OCI-M2 (cell line): ENCODE measurements around the gene ADGRD1.

Experiments
- DNase-seq: peaks from one replicate; lab custom pipeline; 2025; ENCODE audit not compliant: unreplicated experiment; lab: John Stamatoyannopoulos, UW

Gene ADGRD1

DNA sequence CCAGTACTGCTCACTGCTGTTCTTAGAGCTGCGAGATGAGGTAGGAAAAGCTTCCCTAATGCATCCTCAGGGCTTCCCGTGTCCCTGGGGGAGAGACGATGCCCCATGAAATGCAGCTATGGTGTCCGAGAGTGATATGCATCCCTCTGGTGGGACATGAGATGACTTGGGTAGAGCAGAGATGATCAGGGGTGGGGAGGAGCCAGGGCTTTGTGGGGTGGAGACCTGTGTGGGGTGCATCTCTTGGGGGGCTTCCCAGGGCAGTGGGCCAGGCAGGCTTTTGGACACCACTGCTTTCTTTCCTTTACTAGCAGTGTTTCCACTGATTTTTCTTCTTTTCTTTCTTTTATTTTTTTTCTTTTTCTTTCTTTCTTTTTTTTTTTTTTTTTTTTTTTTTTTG lies 147.3 kb downstream of the ADGRD1 start:
- DNase-seq = no peak

DNA sequence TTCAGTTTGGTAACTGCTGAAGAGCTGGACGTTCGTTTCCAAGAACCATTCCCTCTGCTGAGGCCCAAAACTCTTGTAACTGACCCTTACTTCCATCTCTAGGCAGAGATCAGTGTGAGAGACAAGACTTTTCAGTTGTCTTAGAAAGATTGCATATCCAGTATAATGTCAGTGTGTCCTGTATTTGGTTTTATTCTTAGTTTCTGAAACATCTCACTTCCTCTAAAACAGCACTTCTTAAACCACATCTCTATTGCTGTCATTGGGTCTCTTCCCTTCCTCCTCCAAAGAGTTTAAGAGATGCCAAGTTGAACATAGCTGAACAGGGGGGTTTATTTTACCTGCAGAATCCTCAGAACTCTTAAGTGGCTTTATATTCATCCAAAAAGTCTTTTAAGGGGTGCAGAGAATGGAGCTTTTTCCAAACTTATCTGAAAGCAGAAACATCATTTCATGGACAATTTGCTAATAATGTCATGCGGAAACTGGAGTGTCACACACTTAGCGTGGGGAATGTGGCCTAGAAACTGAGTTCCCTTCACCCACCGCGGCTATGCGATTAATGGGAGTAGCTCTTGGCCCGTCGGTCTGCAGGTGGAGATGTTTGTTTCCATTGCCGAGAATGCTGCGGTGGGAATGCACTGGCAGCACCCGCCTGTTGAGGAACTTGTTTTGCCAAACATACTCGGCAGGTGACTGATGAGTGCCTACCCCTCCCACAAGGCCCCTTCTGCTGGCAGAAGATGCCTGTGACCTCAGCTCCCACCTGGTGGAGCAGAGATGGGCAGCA lies 148.2 kb downstream of the ADGRD1 start:
- DNase-seq = no peak

DNA sequence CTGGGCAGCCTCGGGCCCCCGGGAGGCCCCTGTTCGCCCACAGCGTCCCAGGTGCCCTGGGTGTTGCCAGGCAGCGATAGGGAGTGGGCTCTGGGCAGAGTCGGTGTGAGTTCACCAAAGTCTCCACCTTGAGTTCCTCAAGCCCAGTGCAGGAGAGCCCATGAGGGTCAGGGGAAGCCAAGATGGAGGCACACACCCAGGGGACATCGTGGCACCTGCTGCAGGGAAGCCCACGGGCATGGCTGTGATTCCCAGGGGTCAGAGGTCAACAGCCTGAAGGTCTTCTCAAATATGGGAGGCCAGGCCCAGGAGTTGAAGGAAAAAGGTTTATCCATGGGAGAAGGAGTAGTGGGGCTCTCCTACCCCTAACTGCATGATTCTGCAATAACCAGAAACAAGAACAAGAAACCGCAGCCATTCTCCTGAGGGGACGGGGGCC lies 148.8 kb downstream of the ADGRD1 start:
- DNase-seq = no peak

DNA sequence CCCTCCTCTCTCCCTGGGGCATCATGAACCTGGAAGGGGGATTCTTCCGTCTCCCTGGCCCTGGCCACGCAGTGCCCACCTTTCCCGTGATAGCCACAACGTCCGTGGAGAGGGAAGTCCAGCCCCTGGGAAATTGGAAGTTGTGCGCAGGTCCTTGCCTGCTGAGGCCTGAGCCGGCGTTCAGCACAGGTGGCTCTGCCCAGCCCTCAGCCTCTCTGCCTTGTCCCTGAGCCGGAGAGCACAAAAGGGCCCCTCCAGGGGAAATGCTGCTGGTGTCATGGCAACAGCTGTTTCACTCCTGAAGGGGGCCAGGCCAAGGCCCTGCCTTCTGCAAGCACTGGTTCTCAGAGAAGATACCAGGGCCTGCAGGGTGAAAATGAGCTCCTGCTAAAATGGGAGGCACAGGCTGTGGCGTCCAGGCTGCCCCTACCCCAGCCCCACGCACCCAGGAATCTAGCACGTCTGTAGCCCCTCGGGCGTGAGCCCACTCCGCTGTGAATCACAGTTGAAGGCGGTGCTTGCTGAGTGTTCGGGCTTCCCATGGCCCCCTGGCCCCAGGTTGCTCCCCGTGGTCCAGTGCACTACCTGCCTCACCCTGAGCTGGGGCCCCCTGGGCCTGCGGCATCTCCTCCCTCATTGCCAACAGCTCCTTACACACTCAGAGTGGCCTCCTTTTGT lies 149.4 kb downstream of the ADGRD1 start:
- no peak for DNase-seq

DNA sequence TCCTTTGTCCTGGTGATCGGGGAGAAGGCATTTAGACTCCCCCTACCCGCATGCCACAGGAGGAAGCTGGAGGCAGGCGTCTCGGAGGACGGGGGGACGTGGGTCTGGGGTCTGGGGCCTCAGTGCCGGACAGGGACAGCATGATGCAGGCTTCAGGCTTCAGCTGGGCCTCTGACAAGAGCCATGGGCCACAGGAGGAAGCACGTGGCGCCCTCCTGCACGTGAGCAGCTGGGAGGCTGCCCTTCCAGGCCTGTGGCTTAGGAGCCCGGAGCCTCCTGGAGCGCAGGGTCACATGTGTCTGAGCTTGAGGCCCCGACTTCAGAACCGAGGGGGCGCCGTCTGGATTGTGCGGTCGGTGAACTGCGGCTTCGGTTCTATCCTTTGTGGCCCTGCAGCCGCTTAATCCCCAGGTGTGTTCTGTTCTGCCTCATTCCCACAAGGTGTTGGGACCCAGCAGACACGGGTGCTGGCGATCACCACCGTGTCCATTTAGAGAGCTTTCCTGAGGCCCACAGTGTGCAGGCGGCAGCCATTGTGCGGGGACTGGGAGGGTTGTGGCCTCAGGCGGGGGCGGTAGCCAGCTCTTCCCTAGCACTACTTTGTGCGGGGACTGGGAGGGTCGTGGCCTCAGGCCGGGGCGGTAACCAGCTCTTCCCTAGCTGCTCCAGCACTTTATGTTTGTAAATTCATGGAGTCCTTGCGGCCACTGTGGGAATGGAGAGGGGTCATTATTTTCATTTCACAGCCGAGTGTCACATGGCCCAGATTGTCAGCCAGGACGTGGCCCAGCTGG lies 150.2 kb downstream of the ADGRD1 start:
- no peak for DNase-seq

DNA sequence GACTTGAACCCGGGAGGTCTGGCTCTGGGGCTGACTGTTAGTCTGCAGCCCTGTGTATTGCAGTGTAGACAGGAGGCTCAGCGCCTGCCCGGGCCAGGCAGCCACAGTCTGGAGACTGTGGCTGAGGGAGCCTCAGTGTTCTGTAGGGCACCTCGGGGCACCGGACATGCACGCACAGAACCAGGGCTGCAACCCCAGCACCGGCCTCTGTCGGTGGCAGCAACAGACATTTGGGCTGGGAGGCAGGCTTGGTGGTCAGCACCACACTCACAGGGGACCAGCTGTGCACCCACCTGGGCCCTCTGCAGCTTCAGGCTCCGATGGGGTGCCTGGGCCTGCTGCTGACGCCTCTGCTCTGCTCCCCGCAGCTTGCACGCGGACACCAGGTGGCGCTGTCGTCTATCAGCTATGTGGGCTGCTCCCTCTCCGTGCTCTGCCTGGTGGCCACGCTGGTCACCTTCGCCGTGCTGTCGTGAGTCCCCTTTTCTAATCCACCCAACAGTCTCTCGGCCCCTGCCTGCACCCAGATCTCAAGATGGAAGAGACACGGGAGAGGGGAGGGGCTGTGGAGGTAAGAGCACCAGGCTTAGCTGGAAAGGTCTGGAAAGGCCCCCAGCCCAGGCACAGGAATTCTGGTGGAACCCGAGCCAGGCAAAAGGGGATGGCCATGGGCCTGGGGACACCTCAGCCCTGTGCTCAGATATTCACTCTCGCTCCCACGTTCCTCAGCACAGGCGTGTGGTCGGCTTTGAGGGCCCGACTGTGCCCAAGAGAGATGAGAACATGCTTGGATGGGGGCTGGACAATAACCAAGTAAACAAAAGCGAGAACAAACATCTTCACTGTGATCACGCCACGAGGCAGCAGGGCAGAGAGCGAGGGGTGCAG lies 151.0 kb downstream of the ADGRD1 start:
- no peak for DNase-seq

DNA sequence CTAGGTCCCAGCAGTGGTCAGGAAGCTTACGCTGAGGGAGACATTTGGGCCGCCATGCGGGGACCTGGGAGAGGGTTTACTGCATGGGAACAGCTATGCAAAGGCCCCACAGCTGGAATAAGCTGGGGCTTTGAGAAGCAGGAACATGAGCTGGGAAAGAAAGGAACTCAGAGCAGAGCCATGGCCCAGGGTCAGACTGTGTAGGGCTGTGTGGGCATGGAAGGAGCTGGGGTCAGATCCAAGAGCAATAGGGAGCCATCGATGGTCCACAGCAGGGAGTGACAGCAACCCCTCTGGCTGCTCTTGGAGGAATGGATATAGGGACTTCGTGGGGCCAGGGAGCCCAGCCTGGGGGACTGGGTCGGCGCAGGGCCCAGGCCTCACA lies 151.6 kb downstream of the ADGRD1 start:
- no peak for DNase-seq

DNA sequence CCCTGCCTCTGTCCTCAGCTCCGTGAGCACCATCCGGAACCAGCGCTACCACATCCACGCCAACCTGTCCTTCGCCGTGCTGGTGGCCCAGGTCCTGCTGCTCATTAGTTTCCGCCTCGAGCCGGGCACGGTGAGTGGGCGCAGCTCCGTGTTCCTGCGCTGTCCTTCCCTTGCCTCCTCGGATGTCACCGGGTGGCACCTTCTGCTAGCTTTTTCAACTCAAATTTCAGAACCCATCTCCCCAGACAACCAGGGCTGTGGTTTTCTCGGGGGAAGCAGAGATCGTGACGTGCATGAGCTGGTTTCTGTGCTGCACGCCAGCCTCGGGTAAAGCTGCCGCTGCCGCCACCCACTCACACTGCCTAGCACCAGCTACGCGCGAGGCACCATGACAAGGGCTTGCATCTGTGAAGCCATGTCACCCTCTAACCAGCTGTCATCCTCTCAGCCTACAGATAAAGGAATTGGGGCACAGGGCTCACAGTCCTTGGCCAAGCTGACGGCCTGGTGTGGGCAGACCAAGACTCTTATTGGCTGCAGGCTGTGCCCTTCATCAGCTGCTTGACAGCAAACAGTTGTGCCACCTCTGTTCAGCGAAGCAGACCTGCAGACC lies 152.1 kb downstream of the ADGRD1 start:
- no peak for DNase-seq

DNA sequence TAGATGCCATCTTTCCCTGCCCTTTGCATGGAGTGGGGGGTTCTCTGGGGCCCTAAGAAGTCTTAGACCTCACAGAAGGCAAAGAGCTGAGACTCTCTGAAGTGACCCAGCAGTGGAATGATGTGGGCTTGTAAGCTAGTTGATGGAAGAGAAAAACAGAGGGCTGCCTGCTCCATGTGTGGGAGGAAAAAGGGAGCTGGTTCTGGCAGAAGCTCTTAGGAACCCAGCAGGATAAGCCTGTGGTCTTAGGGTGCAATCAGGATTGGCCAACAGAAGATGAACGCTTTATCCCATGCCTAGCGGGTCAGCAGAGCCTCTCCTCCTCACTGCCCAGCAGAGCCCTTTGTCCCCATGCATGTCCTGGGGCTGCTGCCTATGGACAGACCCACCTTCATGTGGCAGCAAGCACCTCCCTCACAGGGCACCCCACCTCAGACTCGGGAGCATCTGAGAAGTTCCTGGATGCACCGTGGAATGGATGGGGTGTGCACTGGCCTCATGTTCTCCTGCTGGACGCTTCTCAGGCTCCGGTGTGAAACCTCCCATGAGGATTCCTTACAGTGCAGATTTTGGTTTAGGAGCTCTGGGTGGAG lies 152.7 kb downstream of the ADGRD1 start:
- DNase-seq = no peak

DNA sequence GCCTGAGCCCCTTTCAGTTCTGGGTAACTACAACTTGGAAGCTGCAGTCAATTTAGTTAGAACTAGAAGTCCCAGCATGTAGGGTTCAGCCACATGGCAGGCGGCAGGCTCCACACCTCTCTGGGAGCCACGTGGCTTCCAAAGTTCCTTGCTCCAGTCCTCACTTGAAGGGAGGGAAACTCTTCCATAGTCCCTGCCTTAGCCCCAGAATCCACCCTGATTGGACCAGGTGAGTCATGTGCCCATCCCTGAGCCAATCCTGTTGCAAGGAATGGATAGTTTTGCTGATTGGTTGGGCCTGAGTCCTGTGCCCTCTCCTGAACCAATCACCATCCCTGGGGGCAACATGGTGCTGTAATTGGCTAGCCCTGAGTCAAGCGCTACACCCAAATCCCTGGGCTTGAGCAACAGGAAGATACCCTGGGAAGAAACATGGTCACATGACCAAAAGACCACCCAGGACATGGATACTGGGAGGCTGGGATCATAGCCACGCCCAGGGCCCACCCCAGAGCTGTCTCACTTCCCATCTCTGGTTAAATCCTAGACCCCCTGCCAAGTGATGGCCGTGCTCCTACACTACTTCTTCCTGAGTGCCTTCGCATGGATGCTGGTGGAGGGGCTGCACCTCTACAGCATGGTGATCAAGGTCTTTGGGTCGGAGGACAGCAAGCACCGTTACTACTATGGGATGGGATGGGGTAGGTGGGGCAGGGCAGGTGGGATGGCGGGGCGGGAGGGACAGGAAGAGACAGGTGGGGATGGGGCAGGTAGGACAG lies 154.7 kb downstream of the ADGRD1 start:
- no peak for DNase-seq

DNA sequence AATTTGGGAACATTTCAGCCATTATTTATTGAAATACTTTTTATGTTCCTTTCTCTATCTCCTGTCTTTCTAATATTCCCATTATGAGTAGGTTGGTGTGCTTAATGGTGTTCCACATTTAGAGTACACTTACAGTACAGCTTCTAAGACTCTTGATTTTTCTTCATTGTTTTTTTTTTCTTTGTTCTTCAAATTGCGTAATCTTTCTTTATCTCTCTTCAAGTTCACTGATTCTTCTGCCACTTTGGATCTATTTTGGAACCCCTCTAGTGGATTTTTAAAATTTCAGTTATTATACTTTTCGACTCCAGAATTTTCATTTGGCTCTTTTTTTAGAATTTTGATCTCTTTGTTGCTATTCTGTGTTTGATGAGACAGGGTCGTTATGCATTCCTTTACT lies 157.7 kb downstream of the ADGRD1 start:
- no peak for DNase-seq

DNA sequence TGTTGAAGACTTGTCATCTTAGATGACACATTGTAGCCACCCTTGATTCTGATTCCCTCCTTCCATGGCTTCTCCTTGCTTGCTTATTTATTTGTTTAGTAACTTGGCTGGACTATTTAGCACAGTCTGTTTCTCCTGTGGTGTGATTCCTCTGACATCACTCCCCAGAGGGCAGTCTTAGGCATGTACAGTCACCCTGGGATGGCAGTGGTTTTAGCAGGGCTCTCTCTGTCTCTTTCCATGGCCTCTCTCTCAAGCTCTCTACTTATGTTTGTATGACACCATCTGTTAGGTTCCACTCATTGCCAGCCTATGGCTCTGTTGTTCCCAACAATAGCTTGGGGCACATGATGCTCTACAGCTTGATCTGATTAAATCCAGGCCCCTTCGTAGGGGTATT lies 158.3 kb downstream of the ADGRD1 start:
- DNase-seq = no peak

DNA sequence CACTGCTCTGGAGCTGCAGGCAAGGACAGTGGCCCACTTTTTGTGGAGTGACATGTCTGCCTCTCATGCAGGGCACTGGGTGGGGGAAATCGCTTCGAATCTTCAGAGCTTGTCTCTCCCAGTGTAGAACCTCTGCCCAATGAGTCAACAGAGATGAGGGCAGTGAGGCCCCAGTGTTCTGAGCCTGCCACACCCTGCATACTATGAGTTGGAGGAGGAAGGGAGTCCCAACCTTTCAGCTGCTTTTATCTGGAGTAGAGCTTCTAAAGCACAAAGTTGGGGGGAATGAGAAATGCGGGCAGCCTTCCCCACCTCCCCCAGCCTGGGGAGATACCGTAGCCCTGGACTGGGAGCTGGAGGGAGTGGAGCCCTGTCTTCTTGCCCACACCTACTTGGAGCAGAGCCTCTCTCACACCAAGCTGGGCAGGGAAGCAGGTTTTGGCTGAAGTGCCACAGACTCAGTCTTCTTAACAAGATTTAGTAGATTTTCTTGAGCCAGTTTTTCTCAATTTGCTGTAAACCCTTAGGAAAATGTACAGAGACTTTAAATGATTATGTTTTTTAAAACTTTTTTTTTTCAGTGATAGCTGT lies 159.1 kb downstream of the ADGRD1 start:
- DNase-seq = no peak

DNA sequence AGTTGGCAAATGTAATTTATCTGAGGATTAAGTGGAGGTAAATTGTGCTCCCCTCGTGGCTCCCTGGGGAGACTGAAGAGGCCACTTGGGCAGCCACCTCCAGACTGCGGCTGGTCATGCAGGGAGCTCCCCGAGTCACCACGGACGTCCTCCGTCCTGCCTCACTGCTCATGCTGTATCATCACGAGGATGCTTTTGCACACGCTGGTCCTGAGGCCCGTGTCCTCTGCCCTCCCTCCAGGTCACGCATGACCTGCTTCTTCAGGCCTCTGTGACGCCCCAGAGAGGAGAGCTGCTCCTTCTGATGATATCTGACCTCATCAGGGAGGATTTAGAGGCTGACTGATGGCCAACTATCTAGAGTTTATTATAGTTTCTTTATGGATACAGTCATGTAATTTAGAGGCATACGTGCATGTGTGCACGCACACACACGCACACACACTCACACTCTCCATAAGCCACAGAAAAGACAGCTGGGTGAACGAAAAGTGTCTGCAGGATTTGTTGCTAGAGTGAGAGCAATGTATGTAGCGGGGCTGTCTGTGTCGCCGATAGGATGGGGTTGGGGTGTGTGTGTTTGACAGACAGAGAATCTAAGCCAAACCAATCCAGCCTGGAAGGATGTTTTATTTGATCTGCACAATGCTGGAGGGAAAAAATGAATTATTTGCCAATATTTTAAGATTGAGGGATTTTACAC lies 160.0 kb downstream of the ADGRD1 start:
- no peak for DNase-seq

DNA sequence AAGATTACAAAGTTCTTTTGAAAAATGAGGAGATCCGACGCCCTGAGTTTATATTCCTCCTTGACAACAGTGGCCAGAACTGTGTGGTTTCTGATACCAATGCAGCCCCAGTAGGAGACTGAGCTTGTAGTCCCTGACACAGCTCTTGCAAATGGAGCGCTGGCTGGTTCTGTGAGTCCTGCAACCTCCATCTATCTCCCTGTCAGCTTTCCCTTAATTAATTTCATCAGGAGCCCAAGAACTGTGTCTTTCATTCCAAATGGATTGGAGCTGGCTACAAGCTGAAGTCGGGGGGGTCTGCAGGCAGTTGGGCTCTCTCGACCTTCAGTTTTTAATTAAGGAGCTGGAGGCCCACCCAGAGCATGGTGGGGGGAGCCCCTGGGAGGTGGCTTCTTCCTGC lies 160.6 kb downstream of the ADGRD1 start:
- DNase-seq = no peak

DNA sequence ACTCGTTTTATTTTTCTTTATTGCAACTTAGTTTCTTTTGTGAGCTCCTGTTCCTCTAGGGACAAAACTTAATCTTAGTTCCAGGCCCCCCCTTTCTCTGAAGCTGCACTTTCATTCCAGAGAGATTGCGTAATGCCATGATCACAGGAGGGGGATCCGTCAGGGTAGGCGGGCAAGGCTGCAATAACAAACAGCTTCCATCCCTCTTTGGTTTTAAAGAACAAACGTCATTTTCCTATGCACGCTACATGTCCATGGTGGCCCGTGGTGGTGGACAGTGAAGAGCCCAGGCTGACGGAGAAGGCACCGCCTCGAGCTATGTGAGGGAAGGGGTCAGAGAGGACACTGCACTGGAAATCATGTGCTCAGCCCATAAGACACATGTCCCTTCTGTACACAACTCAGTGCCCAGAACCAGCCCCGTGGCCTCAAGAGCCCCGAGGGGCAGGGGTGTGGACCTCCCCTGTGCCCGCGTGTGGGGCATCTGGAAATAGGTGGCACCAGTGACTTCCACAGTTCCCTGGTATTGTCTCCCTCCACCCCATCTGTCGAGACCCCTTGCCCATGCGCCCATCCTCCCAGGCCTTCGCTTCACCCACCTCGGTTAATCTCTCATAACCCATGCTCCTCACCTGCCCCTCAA lies 161.4 kb downstream of the ADGRD1 start:
- no peak for DNase-seq

DNA sequence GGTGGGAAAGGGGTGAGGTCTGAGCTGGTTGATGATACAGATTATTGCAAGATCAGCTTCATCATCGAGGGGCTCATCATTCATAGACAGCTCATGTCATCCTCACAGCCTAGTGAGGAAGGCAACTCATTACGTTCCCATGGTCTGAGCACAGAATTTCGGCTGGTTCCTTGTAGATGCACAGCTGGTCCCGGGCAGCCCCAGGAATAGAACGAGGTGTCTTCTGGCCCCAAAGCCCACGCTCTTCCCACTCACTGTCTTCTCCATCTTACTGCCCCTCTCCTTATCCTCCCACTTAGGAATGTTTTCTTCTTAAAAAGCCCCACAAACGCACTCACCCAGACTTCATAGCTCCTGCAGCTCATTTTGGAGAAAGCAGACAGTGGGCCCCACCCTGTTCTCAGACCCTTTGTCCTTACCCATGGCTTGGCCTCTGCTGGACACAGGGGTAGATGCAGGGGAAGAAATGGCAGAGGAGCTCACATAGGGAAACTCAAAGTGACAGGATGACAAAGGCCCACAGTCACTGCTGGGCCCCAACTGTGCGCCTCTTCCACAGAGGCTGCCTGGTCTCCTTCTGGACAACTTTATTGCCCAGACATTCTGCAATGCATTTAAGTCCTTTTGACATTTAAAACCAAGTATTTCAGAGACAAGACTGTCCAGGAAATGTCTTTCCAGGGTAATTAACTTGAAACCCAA lies 162.2 kb downstream of the ADGRD1 start:
- no peak for DNase-seq
